ENCODE measurements around the gene MRPL52.

MRPL52 gene

DNA sequence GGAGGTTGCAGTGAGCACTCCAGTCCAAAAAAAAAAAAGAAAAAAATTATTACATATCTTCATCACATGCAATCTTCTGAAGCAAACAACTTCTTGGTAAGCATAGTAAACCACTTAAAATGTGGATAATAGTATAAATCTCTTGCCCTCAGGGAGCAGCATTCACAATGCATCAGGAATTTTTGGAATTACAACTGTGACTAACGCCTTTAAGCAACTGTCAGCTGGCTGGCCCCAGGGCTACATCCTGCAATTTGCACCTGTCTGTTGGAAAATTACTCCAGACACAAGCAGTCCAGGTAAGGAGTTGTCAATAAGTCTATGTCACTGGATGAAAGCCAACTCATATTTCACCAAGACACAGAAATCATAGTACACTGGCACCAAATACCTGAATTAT lies 9.0 kb upstream of the MRPL52 start:
- TF ChIP-seq, protein P1, sequence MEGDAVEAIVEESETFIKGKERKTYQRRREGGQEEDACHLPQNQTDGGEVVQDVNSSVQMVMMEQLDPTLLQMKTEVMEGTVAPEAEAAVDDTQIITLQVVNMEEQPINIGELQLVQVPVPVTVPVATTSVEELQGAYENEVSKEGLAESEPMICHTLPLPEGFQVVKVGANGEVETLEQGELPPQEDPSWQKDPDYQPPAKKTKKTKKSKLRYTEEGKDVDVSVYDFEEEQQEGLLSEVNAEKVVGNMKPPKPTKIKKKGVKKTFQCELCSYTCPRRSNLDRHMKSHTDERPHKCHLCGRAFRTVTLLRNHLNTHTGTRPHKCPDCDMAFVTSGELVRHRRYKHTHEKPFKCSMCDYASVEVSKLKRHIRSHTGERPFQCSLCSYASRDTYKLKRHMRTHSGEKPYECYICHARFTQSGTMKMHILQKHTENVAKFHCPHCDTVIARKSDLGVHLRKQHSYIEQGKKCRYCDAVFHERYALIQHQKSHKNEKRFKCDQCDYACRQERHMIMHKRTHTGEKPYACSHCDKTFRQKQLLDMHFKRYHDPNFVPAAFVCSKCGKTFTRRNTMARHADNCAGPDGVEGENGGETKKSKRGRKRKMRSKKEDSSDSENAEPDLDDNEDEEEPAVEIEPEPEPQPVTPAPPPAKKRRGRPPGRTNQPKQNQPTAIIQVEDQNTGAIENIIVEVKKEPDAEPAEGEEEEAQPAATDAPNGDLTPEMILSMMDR (IDR thresholded peaks at IDR 0.05; ENCODE audit: low read depth, low read length, poor library complexity, severe bottlenecking) = no peak
- no peak for TF ChIP-seq EZH2phosphoT487 (IDR thresholded peaks at IDR 0.05; ENCODE audit: borderline replicate concordance, low read length)
- H4K20me1 ChIP-seq (ENCODE audit: control insufficient read depth, insufficient read depth, low read depth, low read length) = no peaks in the 10 kb centered on the region
- peaks cover 92% of the 10 kb centered on the region for H3K4me1 ChIP-seq (ENCODE audit: control insufficient read depth, low read length)
- H3K79me2 ChIP-seq (ENCODE audit: control insufficient read depth, low read length) = peaks cover 6% of the 10 kb centered on the region
- H3K9me3 ChIP-seq (ENCODE audit: control insufficient read depth, insufficient read depth, low read length) = no peaks in the 10 kb centered on the region
- H3K4me2 ChIP-seq (ENCODE audit: low read length) = no peak overlapping the region
- no peak overlapping the region for H3K4me3 ChIP-seq (ENCODE audit: low read length)
- peaks cover 36% of the 10 kb centered on the region for H3F3A ChIP-seq (ENCODE audit: control insufficient read depth, insufficient read depth)
- H3K9me2 ChIP-seq (replicated peaks; ENCODE audit: control insufficient read depth, low read length) = no peaks in the 10 kb centered on the region
- no peaks in the 10 kb centered on the region for H3K27me3 ChIP-seq (ENCODE audit: control insufficient read depth, low read length)
- H3K36me3 ChIP-seq (ENCODE audit: control insufficient read depth, low read length) = no peaks in the 10 kb centered on the region
- H3K27ac ChIP-seq (ENCODE audit: low read depth, low read length) = no peak overlapping the region

DNA sequence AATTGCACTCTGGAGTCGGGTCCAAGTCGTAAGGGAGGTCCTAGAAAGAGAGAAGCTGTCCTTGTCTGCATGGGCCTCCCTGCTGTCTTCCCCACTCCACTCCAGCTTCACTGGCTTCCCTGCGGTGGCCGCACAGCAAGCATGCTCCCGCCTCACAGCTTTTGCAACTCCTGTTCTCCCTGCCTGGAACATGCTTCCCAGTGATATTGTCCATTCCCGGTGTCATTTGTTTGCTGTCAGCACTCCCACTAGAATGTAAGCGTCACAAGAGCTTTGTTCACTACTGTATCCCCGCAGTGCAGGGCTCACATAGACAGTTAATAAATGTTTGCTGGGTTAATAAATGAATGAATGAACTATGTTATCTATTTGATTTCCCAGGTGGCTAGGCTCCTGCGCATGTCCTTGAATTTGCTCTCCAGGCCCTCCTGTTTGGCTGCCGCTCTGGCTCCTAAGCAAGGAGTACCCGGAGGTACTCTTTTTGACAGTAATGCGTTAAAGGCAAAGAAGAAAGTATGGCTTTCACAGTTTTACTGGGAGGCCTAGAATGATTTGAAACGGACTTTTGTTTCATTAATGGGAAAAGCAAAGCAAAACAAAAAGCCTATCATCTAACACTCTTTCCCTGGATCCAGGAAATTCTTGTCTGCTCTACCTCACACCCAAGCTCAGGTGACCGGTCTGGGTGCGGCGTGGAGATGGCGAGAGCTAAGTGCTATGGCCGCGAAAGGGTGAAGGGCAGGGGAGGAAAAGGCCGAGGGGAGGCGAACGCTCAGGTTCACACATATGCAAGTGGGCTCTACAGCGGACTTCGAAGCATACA lies 8.3 kb upstream of the MRPL52 start:
- Histone ChIP-seq H3K4me3 (ENCODE audit: low read length) (no peak overlapping the region), H3K4me2 (ENCODE audit: low read length) (no peak overlapping the region)

DNA sequence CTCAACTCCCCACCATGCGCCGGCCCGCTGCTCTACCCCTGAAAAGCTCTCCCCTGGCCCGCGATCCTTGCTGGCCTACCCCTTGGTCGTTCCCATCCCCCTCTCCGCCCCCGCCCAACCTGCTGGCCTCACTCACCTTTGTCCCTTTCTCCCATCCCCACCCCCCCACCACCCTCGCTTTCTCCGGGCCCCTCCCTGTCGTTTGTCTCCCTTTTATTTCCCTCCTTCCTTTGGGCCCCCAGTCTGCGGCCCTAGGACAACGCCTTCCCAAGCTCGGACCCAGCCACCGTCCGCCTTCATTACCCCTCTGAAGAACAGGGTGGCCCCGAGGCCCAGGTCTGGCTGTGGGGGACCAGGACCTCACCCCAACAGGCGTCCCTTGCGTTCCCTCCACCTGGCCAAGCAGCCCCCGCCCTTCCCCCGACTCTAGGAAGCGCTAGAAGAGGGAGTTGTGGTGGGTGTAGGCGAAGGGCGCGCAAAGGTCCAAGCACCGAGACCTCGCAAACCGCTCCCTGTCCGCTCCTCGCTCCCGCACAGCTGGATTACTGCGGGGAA lies 7.6 kb upstream of the MRPL52 start:
- Histone ChIP-seq H3K4me1 (ENCODE audit: control insufficient read depth, low read length) (peaks cover 83% of the 10 kb centered on the region), H3K9me2 (replicated peaks; ENCODE audit: control insufficient read depth, low read length) (no peaks in the 10 kb centered on the region), H4K20me1 (ENCODE audit: control insufficient read depth, insufficient read depth, low read depth, low read length) (no peaks in the 10 kb centered on the region), H3K79me2 (ENCODE audit: control insufficient read depth, low read length) (0 out of 2 replicates have a peak, but pooled peaks cover 3% of the 10 kb centered on the region), H3K27ac (ENCODE audit: low read depth, low read length) (peak overlapping the region; percentile 49), H3K4me3 (ENCODE audit: low read length) (peak overlapping the region; percentile 73), H3F3A (ENCODE audit: control insufficient read depth, insufficient read depth) (peaks cover 28% of the 10 kb centered on the region), H3K4me2 (ENCODE audit: low read length) (peak overlapping the region; percentile 92), H3K27me3 (ENCODE audit: control insufficient read depth, low read length) (no peaks in the 10 kb centered on the region), H3K9me3 (ENCODE audit: control insufficient read depth, insufficient read depth, low read length) (no peaks in the 10 kb centered on the region), H3K36me3 (ENCODE audit: control insufficient read depth, low read length) (no peaks in the 10 kb centered on the region)
- TF ChIP-seq EZH2phosphoT487 (IDR thresholded peaks at IDR 0.05; ENCODE audit: borderline replicate concordance, low read length) = no peak
- TF ChIP-seq, protein P1 (IDR thresholded peaks at IDR 0.05; ENCODE audit: low read depth, low read length, poor library complexity, severe bottlenecking) = no peak

More for the DNA sequence above, 8.3 kb upstream of the MRPL52 start:
- Histone ChIP-seq H3K27me3 (ENCODE audit: control insufficient read depth, low read length) (no peaks in the 10 kb centered on the region), H3K79me2 (ENCODE audit: control insufficient read depth, low read length) (0 out of 2 replicates have a peak, but pooled peaks cover 3% of the 10 kb centered on the region), H3K9me2 (replicated peaks; ENCODE audit: control insufficient read depth, low read length) (no peaks in the 10 kb centered on the region), H3F3A (ENCODE audit: control insufficient read depth, insufficient read depth) (peaks cover 33% of the 10 kb centered on the region), H3K9me3 (ENCODE audit: control insufficient read depth, insufficient read depth, low read length) (no peaks in the 10 kb centered on the region), H3K36me3 (ENCODE audit: control insufficient read depth, low read length) (no peaks in the 10 kb centered on the region), H3K4me1 (ENCODE audit: control insufficient read depth, low read length) (peaks cover 86% of the 10 kb centered on the region), H4K20me1 (ENCODE audit: control insufficient read depth, insufficient read depth, low read depth, low read length) (no peaks in the 10 kb centered on the region), H3K27ac (ENCODE audit: low read depth, low read length) (no peak overlapping the region)
- no peak for TF ChIP-seq EZH2phosphoT487 (IDR thresholded peaks at IDR 0.05; ENCODE audit: borderline replicate concordance, low read length)
- TF ChIP-seq, protein P1 (IDR thresholded peaks at IDR 0.05; ENCODE audit: low read depth, low read length, poor library complexity, severe bottlenecking) = no peak
